Measurements from ENCODE around the gene PAFAH1B1.

PAFAH1B1 gene

DNA sequence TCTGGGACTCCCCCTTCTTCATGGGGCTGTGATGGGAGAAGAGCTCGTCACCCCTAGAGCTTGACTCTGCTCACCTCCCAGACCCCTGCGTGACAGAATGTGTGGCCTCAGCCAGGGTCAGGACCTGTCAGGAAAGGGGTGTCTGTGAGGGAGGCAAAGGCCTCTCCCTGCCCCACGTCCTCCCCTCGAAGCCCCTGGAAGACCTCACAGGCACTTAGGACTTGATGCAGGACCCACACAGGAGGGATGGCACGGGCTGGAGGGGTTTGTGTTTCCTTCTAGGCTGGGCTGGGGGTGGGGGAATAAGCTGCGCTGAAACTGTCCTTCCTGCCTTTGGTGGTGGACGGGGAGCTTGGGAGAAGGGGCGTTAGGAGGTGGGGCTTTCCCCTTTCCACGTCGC, 129.2 kb downstream of the PAFAH1B1 start:
- H3K27ac ChIP-seq (ENCODE audit: poor library complexity, severe bottlenecking), result no peak overlapping the region
- DNase-seq (ENCODE audit: low spot score) (no peak), ATAC-seq (ENCODE audit: low read depth) (no peak)
- no peaks in the 10 kb centered on the region for H3K4me1 ChIP-seq (ENCODE audit: insufficient read depth, poor library complexity, severe bottlenecking)
- peaks cover 18% of the 10 kb centered on the region for H3K27me3 ChIP-seq (ENCODE audit: insufficient read depth, poor library complexity, severe bottlenecking)
- TF ChIP-seq, protein P1, sequence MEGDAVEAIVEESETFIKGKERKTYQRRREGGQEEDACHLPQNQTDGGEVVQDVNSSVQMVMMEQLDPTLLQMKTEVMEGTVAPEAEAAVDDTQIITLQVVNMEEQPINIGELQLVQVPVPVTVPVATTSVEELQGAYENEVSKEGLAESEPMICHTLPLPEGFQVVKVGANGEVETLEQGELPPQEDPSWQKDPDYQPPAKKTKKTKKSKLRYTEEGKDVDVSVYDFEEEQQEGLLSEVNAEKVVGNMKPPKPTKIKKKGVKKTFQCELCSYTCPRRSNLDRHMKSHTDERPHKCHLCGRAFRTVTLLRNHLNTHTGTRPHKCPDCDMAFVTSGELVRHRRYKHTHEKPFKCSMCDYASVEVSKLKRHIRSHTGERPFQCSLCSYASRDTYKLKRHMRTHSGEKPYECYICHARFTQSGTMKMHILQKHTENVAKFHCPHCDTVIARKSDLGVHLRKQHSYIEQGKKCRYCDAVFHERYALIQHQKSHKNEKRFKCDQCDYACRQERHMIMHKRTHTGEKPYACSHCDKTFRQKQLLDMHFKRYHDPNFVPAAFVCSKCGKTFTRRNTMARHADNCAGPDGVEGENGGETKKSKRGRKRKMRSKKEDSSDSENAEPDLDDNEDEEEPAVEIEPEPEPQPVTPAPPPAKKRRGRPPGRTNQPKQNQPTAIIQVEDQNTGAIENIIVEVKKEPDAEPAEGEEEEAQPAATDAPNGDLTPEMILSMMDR (IDR thresholded peaks at IDR 0.05; ENCODE audit: poor library complexity, severe bottlenecking), result no peak
- no peaks in the 10 kb centered on the region for H3K36me3 ChIP-seq (ENCODE audit: low read depth)
- H3K4me3 ChIP-seq (ENCODE audit: severe bottlenecking), result no peak overlapping the region
- H3K9me3 ChIP-seq (ENCODE audit: severe bottlenecking), result no peaks in the 10 kb centered on the region

DNA sequence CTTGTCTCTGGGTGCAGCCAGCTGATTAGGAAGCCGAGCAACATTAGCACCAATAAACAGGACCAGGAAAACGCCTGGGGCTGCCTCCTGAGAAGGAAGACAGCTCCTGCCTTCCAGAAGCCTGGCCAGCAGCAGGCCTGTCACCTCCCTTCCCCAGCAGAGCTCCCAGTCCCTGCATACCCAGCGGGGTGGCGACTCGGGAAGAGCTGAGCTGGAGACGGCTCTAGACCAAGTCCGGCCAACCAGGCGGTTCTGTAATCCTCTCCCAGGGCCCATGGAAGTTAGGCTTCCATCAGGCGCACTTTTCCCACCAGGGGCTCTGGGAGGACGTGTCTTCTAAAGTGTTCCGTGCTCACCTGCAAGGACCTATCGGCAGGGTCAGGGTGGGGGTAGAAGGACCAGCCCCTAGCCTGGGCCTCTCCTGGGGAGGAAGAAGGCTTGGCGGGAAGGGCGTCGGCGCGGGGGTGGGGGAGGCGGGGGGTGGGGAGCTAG, 130.1 kb downstream of the PAFAH1B1 start:
- H3K27me3 ChIP-seq (ENCODE audit: insufficient read depth, poor library complexity, severe bottlenecking), result peaks cover 18% of the 10 kb centered on the region
- DNase-seq (ENCODE audit: low spot score), result no peak
- TF ChIP-seq, protein P1 (IDR thresholded peaks at IDR 0.05; ENCODE audit: poor library complexity, severe bottlenecking), result no peak
- H3K27ac ChIP-seq (ENCODE audit: poor library complexity, severe bottlenecking), result no peak overlapping the region
- H3K4me3 ChIP-seq (ENCODE audit: severe bottlenecking), result no peak overlapping the region
- H3K36me3 ChIP-seq (ENCODE audit: low read depth), result no peaks in the 10 kb centered on the region
- no peak for ATAC-seq (ENCODE audit: low read depth)
- no peaks in the 10 kb centered on the region for H3K4me1 ChIP-seq (ENCODE audit: insufficient read depth, poor library complexity, severe bottlenecking)
- H3K9me3 ChIP-seq (ENCODE audit: severe bottlenecking), result no peaks in the 10 kb centered on the region

DNA sequence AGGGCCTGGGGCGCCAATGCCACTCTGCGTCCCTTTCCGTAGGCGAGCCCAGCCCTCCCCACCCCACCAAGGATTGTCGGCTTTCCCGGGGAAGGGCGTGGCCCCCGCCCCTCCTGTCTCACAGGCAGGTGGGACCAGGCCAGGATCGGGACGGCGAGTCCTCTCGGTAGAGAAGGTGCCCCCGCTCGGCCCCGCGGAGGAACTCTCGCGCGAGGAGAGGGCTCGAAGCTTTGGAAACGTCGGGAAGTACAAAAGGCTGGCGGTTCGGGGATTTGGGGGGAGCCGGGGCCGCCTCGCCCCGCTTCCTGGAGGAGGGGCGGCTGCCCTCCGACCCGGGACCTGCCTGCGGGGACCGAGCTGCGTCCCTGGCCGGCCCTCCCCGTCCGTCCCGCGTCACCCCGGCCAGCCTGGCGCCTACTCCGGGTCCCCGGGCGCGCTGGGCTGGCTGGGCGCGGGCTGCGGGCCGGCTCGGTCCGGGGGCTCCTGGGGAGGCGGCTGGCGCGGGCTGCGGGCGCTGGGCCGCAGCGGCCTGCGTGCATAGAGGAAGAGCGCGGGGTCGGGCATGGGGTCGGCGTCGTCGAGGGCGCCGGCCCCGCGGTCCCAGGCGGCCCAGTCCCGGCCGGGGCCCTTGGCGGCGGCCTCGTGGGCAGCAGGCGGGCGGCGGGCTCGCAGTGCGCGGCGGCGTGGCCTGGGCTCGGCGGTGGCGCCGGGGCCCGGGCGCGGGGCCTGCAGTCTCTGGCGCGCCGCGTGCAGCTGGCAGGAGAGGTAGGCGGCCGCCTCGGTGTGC, 130.7 kb downstream of the PAFAH1B1 start:
- H3K4me3 ChIP-seq (ENCODE audit: severe bottlenecking), result peak overlapping the region; percentile 7
- TF ChIP-seq, protein P1 (IDR thresholded peaks at IDR 0.05; ENCODE audit: poor library complexity, severe bottlenecking), result no peak
- H3K27ac ChIP-seq (ENCODE audit: poor library complexity, severe bottlenecking), result no peak overlapping the region
- H3K36me3 ChIP-seq (ENCODE audit: low read depth), result no peaks in the 10 kb centered on the region
- DNase-seq (ENCODE audit: low spot score) (no peak), ATAC-seq (ENCODE audit: low read depth) (peak; percentile 19; the same call in 2 of the 3 replicates)
- H3K9me3 ChIP-seq (ENCODE audit: severe bottlenecking), result no peaks in the 10 kb centered on the region
- H3K4me1 ChIP-seq (ENCODE audit: insufficient read depth, poor library complexity, severe bottlenecking), result no peaks in the 10 kb centered on the region
- H3K27me3 ChIP-seq (ENCODE audit: insufficient read depth, poor library complexity, severe bottlenecking), result peaks cover 18% of the 10 kb centered on the region

DNA sequence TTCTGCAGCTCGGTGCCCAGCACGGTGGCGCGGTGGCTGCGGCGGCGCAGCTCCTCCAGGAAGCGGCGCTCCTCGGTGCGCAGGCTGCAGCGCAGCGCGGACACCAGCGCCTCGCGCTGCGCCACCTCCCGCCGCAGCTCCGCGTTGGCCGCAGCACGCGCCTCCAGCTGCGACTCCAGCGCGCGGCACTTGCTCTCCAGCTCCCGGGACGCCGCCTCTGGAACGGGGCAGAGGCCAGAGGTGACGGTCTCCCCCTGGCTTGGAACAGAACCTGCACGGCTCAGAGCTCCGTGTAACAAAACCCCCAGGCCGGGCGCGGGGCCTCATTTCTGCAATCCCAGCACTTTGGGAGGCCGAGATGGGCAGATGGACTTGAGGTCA, 131.3 kb downstream of the PAFAH1B1 start:
- peak overlapping the region; percentile 7 for H3K4me3 ChIP-seq (ENCODE audit: severe bottlenecking)

More for the DNA sequence above, 131.3 kb downstream of the PAFAH1B1 start:
- ATAC-seq (ENCODE audit: low read depth) (peak; percentile 52), DNase-seq (ENCODE audit: low spot score) (no peak)
- no peaks in the 10 kb centered on the region for H3K9me3 ChIP-seq (ENCODE audit: severe bottlenecking)
- H3K27me3 ChIP-seq (ENCODE audit: insufficient read depth, poor library complexity, severe bottlenecking), result peaks cover 18% of the 10 kb centered on the region
- no peaks in the 10 kb centered on the region for H3K36me3 ChIP-seq (ENCODE audit: low read depth)
- no peak overlapping the region for H3K27ac ChIP-seq (ENCODE audit: poor library complexity, severe bottlenecking)
- TF ChIP-seq, protein P1 (IDR thresholded peaks at IDR 0.05; ENCODE audit: poor library complexity, severe bottlenecking), result peak; percentile 8
- H3K4me1 ChIP-seq (ENCODE audit: insufficient read depth, poor library complexity, severe bottlenecking), result no peaks in the 10 kb centered on the region

Data from RWPE2 (cell line).